Adipocyte (in vitro differentiated cells): ENCODE results near the gene SCAMP3.
"Not testable (repeated sequence)": the region's sequence is repeated elsewhere in the genome, so short reads cannot be mapped to it uniquely, and the experiment has no call there.

ENCODE experiments used
- DNase-seq: peaks from one replicate; pipeline ENCODE4 v3.0.0-alpha.2; 2015; ENCODE audit warnings: low read depth
- H3K27me3 ChIP-seq: replicated peaks from 2 replicates; pipeline ENCODE4 v1.7.0; 2013; ENCODE audit warnings: mild to moderate bottlenecking, low read length, moderate library complexity; ENCODE audit not compliant: control insufficient read depth, insufficient read depth
- H3K36me3 ChIP-seq: 2 replicates; pipeline ENCODE4 v1.7.0; 2013; ENCODE audit warnings: low read length, mild to moderate bottlenecking, moderate library complexity; ENCODE audit not compliant: control insufficient read depth, insufficient read depth, severe bottlenecking
- H3K4me1 ChIP-seq: 2 replicates; pipeline ENCODE4 v1.7.0; 2013; ENCODE audit warnings: mild to moderate bottlenecking, low read length, moderate library complexity; ENCODE audit not compliant: control insufficient read depth, insufficient read depth
- H3K4me3 ChIP-seq: 2 replicates; pipeline ENCODE4 v1.7.0; 2013; ENCODE audit warnings: mild to moderate bottlenecking, low read length, moderate library complexity
- H3K9ac ChIP-seq: 2 replicates; pipeline ENCODE4 v1.7.0; 2013; ENCODE audit warnings: mild to moderate bottlenecking, low read length, moderate library complexity
- H3K9me3 ChIP-seq: 2 replicates; pipeline ENCODE4 v1.7.0; 2013; ENCODE audit warnings: mild to moderate bottlenecking, low read length, moderate library complexity; ENCODE audit not compliant: control insufficient read depth

Gene SCAMP3

GRCh38 chr1:155296661-155297060 lies 34.5 kb upstream of the SCAMP3 start:
- no peaks in the 10 kb centered on the region for H3K4me1 ChIP-seq
- H3K4me3 ChIP-seq: no peak overlapping the region
- no peaks in the 10 kb centered on the region for H3K9me3 ChIP-seq
- no peak overlapping the region for H3K9ac ChIP-seq
- peaks cover 49% of the 10 kb centered on the region for H3K27me3 ChIP-seq
- DNase-seq: no peak
- no peaks in the 10 kb centered on the region for H3K36me3 ChIP-seq

GRCh38 chr1:155295942-155296267 lies 33.7 kb upstream of the SCAMP3 start:
- H3K36me3 ChIP-seq: no peaks in the 10 kb centered on the region
- DNase-seq: no peak
- H3K27me3 ChIP-seq: peaks cover 49% of the 10 kb centered on the region
- H3K4me3 ChIP-seq: no peak overlapping the region
- H3K9ac ChIP-seq: no peak overlapping the region
- no peaks in the 10 kb centered on the region for H3K4me1 ChIP-seq
- H3K9me3 ChIP-seq: no peaks in the 10 kb centered on the region

GRCh38 chr1:155295183-155295941 lies 33.2 kb upstream of the SCAMP3 start:
- DNase-seq: no peak
- Histone ChIP-seq H3K9ac (no peak overlapping the region), H3K4me3 (no peak overlapping the region), H3K27me3 (peaks cover 51% of the 10 kb centered on the region), H3K4me1 (no peaks in the 10 kb centered on the region), H3K36me3 (no peaks in the 10 kb centered on the region), H3K9me3 (no peaks in the 10 kb centered on the region)

- Histone ChIP-seq H3K4me3 (no peak overlapping the region), H3K4me1 (no peaks in the 10 kb centered on the region), H3K36me3 (no peaks in the 10 kb centered on the region), H3K9ac (no peak overlapping the region), H3K9me3 (no peaks in the 10 kb centered on the region), H3K27me3 (peaks cover 54% of the 10 kb centered on the region)
- DNase-seq: no peak
These were observed 32.5 kb upstream of the SCAMP3 start for GRCh38 chr1:155294520-155295182.

- no peaks in the 10 kb centered on the region for H3K9me3 ChIP-seq
- H3K4me1 ChIP-seq: no peaks in the 10 kb centered on the region
- H3K27me3 ChIP-seq: peaks cover 54% of the 10 kb centered on the region
These were observed 31.1 kb upstream of the SCAMP3 start for GRCh38 chr1:155293086-155293749.

GRCh38 chr1:155291006-155291405 lies 28.8 kb upstream of the SCAMP3 start:
- not testable (repeated sequence) for H3K4me1 ChIP-seq, H3K36me3 ChIP-seq, H3K9me3 ChIP-seq, H3K4me3 ChIP-seq, H3K9ac ChIP-seq, DNase-seq
- H3K27me3 ChIP-seq: peaks cover 44% of the 10 kb centered on the region

More at GRCh38 chr1:155293086-155293749, 31.1 kb upstream of the SCAMP3 start:
- Histone ChIP-seq H3K4me3 (no peak overlapping the region), H3K36me3 (no peaks in the 10 kb centered on the region), H3K9ac (no peak overlapping the region)
- no peak for DNase-seq

- Histone ChIP-seq H3K27me3 (peaks cover 16% of the 10 kb centered on the region), H3K9ac (no peak overlapping the region), H3K9me3 (no peaks in the 10 kb centered on the region), H3K4me3 (no peak overlapping the region), H3K36me3 (no peaks in the 10 kb centered on the region), H3K4me1 (no peaks in the 10 kb centered on the region)
- DNase-seq: no peak
These were observed 25.9 kb upstream of the SCAMP3 start for GRCh38 chr1:155287987-155288543.

- Histone ChIP-seq H3K36me3 (no peaks in the 10 kb centered on the region), H3K4me1 (no peaks in the 10 kb centered on the region), H3K27me3 (peaks cover 7% of the 10 kb centered on the region), H3K4me3 (no peak overlapping the region), H3K9ac (no peak overlapping the region), H3K9me3 (no peaks in the 10 kb centered on the region)
- no peak for DNase-seq
These were observed 24.4 kb upstream of the SCAMP3 start for GRCh38 chr1:155286544-155286943.

- H3K9me3 ChIP-seq: no peaks in the 10 kb centered on the region
- H3K36me3 ChIP-seq: no peaks in the 10 kb centered on the region
- no peak overlapping the region for H3K9ac ChIP-seq
- DNase-seq: no peak
- no peak overlapping the region for H3K4me3 ChIP-seq
- no peaks in the 10 kb centered on the region for H3K4me1 ChIP-seq
- H3K27me3 ChIP-seq: peaks cover 5% of the 10 kb centered on the region
These were observed 23.5 kb upstream of the SCAMP3 start for GRCh38 chr1:155285631-155286044.

GRCh38 chr1:155285063-155285462 lies 22.9 kb upstream of the SCAMP3 start:
- no peak overlapping the region for H3K4me3 ChIP-seq
- H3K9me3 ChIP-seq: no peaks in the 10 kb centered on the region
- no peak for DNase-seq
- peaks cover under 1% of the 10 kb centered on the region for H3K27me3 ChIP-seq
- no peak overlapping the region for H3K9ac ChIP-seq
- H3K36me3 ChIP-seq: no peaks in the 10 kb centered on the region
- no peaks in the 10 kb centered on the region for H3K4me1 ChIP-seq

- Histone ChIP-seq H3K4me1 (no peaks in the 10 kb centered on the region), H3K27me3 (no peaks in the 10 kb centered on the region), H3K9me3 (no peaks in the 10 kb centered on the region), H3K9ac (no peak overlapping the region), H3K4me3 (no peak overlapping the region), H3K36me3 (no peaks in the 10 kb centered on the region)
- no peak for DNase-seq
These were observed 22.3 kb upstream of the SCAMP3 start for GRCh38 chr1:155284476-155284875.
